ENCODE results near the gene KLHL15. TPM values are rescaled to one million over a fixed set of nuclear protein-coding genes. Genes with fewer than 3 reads are reported as not detected.

KLHL15 gene
- total RNA-seq, 2 experiments from 2014 or later: 13.4 to 13.8 TPM

DNA sequence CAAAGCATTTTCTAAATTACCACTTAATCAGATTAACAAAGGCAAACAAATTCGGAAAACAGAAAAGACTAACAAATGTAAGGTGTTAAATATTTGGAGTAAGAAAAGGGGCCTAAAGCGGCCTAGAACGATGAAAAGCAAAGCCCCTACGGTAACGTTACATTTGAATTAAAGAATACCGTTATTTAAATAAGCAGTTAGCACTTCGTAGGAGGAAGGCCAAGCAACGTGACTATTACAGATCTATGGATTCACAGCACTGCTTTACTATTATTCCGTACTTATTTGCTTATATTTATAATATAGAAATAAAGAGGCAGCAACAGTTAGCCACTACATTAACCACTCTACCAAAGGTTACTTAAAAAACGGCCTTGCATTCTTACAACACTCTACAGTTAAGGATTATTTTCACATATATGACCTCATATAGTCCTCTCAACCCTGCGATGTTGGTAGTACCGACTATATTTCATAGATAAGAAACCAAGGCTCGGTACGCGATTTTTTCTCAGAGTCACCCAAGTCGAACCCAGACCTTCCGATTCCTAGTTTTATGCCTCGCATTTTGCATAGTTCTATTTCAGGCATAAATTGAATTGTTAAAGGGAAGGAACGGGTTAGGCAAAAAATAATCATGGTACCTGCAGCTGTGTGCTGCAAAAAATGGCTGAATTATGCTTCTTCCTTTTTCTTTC, 2.9 kb downstream of the KLHL15 start:
- peaks cover 33% of the 10 kb centered on the region for H3K4me1 ChIP-seq (ENCODE audit: insufficient read depth, low read length, poor library complexity, severe bottlenecking)
- TSS peak; percentile 74 for BruUV-seq (replicated peaks)

DNA sequence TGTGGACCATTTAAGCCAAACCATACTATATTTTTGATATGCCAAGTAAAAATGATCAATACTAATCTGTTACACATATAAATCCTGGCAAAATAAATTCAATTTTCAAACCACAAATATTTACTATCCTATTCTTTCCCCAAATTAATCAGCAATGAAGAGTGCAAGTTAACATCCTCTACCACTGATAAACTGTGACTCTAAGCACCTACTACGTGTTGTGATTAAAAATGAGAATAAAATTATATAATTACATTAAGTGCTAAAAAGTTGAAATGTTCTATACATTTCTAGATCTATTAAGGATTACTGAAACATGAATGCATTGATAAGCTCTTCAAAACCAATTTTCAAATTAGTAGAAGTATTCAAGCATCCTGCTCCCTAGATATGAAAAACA, 3.4 kb downstream of the KLHL15 start:
- H3K4me2 ChIP-seq (ENCODE audit: low read length): peak overlapping the region; percentile 85
- no peak overlapping the region for H2AFZ ChIP-seq (ENCODE audit: low read length)
- H3K36me3 ChIP-seq (ENCODE audit: insufficient read depth, low read length): peaks cover 41% of the 10 kb centered on the region
- BruUV-seq (replicated peaks): no TSS peak
- H3K4me1 ChIP-seq (ENCODE audit: insufficient read depth, low read length, poor library complexity, severe bottlenecking): peaks cover 33% of the 10 kb centered on the region
- H3K9me2 ChIP-seq (ENCODE audit: insufficient read depth, low read length): no peaks in the 10 kb centered on the region
- intact Hi-C loops (cut with micrococcal nuclease; ENCODE audit: unreplicated experiment): loop anchor here (10.0 kb wide), 1 partner anchor 131 kb away; no protein-coding TSS in a partner anchor
- CTCF ChIA-PET (ENCODE audit: unreplicated experiment): no interaction called here
- peak overlapping the region; percentile 94 for H3K4me3 ChIP-seq (ENCODE audit: low read depth, low read length, poor library complexity, severe bottlenecking)
- H4K20me1 ChIP-seq (ENCODE audit: insufficient read depth, low read length): peaks cover 14% of the 10 kb centered on the region; the same call in 1 of the 2 replicates
- H3K9me3 ChIP-seq (ENCODE audit: low read length): no peaks in the 10 kb centered on the region
- TF ChIP-seq, protein P1, sequence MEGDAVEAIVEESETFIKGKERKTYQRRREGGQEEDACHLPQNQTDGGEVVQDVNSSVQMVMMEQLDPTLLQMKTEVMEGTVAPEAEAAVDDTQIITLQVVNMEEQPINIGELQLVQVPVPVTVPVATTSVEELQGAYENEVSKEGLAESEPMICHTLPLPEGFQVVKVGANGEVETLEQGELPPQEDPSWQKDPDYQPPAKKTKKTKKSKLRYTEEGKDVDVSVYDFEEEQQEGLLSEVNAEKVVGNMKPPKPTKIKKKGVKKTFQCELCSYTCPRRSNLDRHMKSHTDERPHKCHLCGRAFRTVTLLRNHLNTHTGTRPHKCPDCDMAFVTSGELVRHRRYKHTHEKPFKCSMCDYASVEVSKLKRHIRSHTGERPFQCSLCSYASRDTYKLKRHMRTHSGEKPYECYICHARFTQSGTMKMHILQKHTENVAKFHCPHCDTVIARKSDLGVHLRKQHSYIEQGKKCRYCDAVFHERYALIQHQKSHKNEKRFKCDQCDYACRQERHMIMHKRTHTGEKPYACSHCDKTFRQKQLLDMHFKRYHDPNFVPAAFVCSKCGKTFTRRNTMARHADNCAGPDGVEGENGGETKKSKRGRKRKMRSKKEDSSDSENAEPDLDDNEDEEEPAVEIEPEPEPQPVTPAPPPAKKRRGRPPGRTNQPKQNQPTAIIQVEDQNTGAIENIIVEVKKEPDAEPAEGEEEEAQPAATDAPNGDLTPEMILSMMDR (conservative IDR thresholded peaks at IDR 0.05; ENCODE audit: low read length): no peak
- no peak for TF ChIP-seq EZH2phosphoT487 (IDR thresholded peaks at IDR 0.05; ENCODE audit: borderline replicate concordance, low read depth, low read length)
- H3K27ac ChIP-seq (ENCODE audit: low read depth, low read length, poor library complexity, severe bottlenecking): peak overlapping the region; percentile 78
- peaks cover 64% of the 10 kb centered on the region for H3K79me2 ChIP-seq (ENCODE audit: insufficient read depth, low read depth, low read length)
- DNase-seq (ENCODE audit: low spot score): no peak
- POLR2A ChIA-PET: interaction anchor here (0.7 to 2.3 kb wide), 4 partner anchors 23 to 115 kb away, joined by 3 to 8 read pairs (median 4); partner anchors contain the start of gene EIF2S3

More for the DNA sequence above, 2.9 kb downstream of the KLHL15 start:
- Histone ChIP-seq H4K20me1 (ENCODE audit: insufficient read depth, low read length) (peaks cover 14% of the 10 kb centered on the region; the same call in 1 of the 2 replicates), H3K27ac (ENCODE audit: low read depth, low read length, poor library complexity, severe bottlenecking) (peak overlapping the region; percentile 78), H3K36me3 (ENCODE audit: insufficient read depth, low read length) (peaks cover 37% of the 10 kb centered on the region), H2AFZ (ENCODE audit: low read length) (no peak overlapping the region), H3K4me2 (ENCODE audit: low read length) (peak overlapping the region; percentile 85), H3K79me2 (ENCODE audit: insufficient read depth, low read depth, low read length) (peaks cover 59% of the 10 kb centered on the region), H3K9me2 (ENCODE audit: insufficient read depth, low read length) (no peaks in the 10 kb centered on the region), H3K4me3 (ENCODE audit: low read depth, low read length, poor library complexity, severe bottlenecking) (peak overlapping the region; percentile 94), H3K9me3 (ENCODE audit: low read length) (no peaks in the 10 kb centered on the region)
- DNase-seq (ENCODE audit: low spot score): peak; percentile 42
- TF ChIP-seq, protein P1 (conservative IDR thresholded peaks at IDR 0.05; ENCODE audit: low read length): no peak
- no peak for TF ChIP-seq EZH2phosphoT487 (IDR thresholded peaks at IDR 0.05; ENCODE audit: borderline replicate concordance, low read depth, low read length)
- CTCF ChIA-PET (ENCODE audit: unreplicated experiment): no interaction called here
- intact Hi-C loops (cut with micrococcal nuclease; ENCODE audit: unreplicated experiment): loop anchor here (10.0 kb wide), 1 partner anchor 131 kb away; no protein-coding TSS in a partner anchor
- POLR2A ChIA-PET: interaction anchor here (1.3 to 2.3 kb wide), 3 partner anchors 24 to 103 kb away, joined by 3 to 8 read pairs (median 4); partner anchors contain the start of gene EIF2S3

All from OCI-LY7 (cell line).